GM21360 (cell line): Measurements from ENCODE around the gene OXT.
"Not testable (repeated sequence)": the region's sequence is repeated elsewhere in the genome, so short reads cannot be mapped to it uniquely, and the experiment has no call there.

ENCODE experiments used
- ATAC-seq: cut with Tn5 transposase; IDR thresholded peaks from one replicate; pipeline ENCODE4 v1.9.1; 2021; ENCODE audit warnings: mild to moderate bottlenecking, moderate library complexity; ENCODE audit not compliant: unreplicated experiment

Gene OXT

GRCh38 chr20:3071610-3072529 is at the start of gene OXT:
Gene OXT, plus strand, starts transcription at chr20:3071620. Its CDS starts 36 bp downstream, at chr20:3071656.
- ATAC-seq = no peak

- no peak for ATAC-seq
These were observed 49.6 kb upstream of the OXT start for GRCh38 chr20:3021777-3022176.

GRCh38 chr20:3022559-3023490 is 48.6 kb upstream of the OXT start:
- not testable (repeated sequence) for ATAC-seq

- no peak for ATAC-seq
These were observed 43.4 kb upstream of the OXT start for GRCh38 chr20:3027987-3028386.

GRCh38 chr20:3031524-3032147 is 39.8 kb upstream of the OXT start:
- no peak for ATAC-seq

- ATAC-seq = no peak
These were observed 38.8 kb upstream of the OXT start for GRCh38 chr20:3032624-3033023.

- no peak for ATAC-seq
These were observed 33.8 kb upstream of the OXT start for GRCh38 chr20:3037654-3038053.

- no peak for ATAC-seq
These were observed 33.0 kb upstream of the OXT start for GRCh38 chr20:3038454-3038853.

- no peak for ATAC-seq
These were observed 32.0 kb upstream of the OXT start for GRCh38 chr20:3039426-3039825.

GRCh38 chr20:3040086-3040485 is 31.3 kb upstream of the OXT start:
- ATAC-seq = no peak

- no peak for ATAC-seq
These were observed 29.5 kb upstream of the OXT start for GRCh38 chr20:3041854-3042409.

- ATAC-seq = no peak
These were observed 28.8 kb upstream of the OXT start for GRCh38 chr20:3042625-3043024.

GRCh38 chr20:3043322-3043721 is 28.1 kb upstream of the OXT start, which contains the start of gene GNRH2:
Gene GNRH2, plus strand, starts transcription at chr20:3043622. Its CDS starts 793 bp downstream, at chr20:3044415.
- ATAC-seq = no peak

- ATAC-seq = no peak
These were observed 27.0 kb upstream of the OXT start for GRCh38 chr20:3044336-3044965.

GRCh38 chr20:3045042-3045815 is 26.2 kb upstream of the OXT start:
- ATAC-seq = peak; percentile 3

GRCh38 chr20:3045816-3046676 is 25.4 kb upstream of the OXT start, which contains the start of gene MRPS26:
Gene MRPS26, plus strand, starts transcription at chr20:3046052. Its CDS starts 17 bp downstream, at chr20:3046069.
- peak; percentile 86 for ATAC-seq

- ATAC-seq = no peak
These were observed 24.6 kb upstream of the OXT start for GRCh38 chr20:3046677-3047462.
